HS-27A (cell line): Measurements from ENCODE around the gene FBXO28.
A peak's percentile ranks its signal among the peaks of the same experiment; 100 is the strongest.

ENCODE experiments used
- DNase-seq: peaks from one replicate; pipeline ENCODE4 v3.0.0-alpha.2; 2012; ENCODE audit warnings: low read depth, missing footprints

Gene FBXO28

GRCh38 chr1:224157316-224157715, 43.4 kb downstream of the FBXO28 start:
- no peak for DNase-seq

DNA sequence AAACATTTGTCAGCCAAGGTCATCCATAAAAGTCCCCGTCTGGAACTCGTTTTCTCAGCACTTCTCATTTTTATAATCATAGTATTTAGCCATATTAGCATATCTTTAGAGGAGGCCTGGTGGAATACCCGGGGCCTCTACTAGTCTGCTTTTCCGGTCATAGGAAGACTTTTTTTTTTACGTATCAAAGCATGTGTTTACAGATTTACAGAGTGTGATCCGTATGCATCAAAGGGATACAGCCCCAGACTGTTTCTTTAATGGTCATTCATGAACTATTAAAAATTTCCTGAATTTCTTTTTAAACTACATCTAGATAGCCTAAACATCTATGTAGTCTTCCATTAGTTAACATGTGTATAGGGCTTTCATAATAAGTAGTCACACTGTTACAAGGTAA, 45.6 kb downstream of the FBXO28 start:
- DNase-seq = no peak

- no peak for DNase-seq
These were observed 46.3 kb downstream of the FBXO28 start for GRCh38 chr1:224160171-224160682.

GRCh38 chr1:224162768-224163167, 48.9 kb downstream of the FBXO28 start:
- no peak for DNase-seq

DNA sequence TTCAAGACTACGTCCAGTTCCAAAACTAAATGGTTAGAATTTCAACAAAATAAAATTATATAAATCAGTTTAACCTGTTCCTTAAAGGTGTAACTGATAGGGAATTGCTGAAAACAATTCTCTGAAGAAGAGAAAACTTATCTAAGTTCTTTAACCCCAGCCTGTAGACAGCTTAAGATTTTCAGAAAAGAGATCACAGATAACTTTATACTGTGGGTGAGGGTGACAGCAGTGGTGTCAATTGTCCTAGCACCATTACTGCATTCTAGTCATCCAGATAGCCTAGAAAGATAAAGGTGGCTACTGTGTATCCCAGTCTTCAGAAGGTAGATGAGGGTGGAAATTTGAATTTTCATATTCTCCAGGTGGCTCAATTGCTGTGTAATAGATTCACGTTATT, 49.4 kb downstream of the FBXO28 start:
- no peak for DNase-seq

DNA sequence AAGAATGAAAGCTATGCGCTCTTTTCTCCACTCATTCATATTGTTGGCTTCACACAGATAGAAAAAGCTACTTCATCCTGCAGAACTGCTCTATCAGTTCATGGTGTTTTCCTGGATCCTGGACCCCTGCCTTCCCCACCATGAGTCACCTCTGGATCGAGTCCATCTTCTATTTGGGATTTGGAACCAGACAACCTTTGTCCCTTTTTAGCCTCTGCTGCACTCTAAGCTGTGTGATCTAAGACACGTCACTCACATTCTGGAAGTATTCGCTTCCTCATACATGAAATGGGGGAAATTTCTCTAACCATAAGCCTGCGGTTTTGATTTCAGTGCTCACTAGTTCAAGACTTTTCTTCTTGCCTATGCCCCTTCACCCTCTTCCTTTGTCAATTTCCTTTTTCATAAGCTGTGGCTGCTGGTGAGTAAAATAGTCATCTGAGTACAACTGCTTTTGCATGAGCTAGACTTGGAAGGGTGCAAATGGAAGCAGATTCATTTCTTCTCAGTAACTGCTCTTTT, 55.0 kb downstream of the FBXO28 start:
- DNase-seq = peak; percentile 29

DNA sequence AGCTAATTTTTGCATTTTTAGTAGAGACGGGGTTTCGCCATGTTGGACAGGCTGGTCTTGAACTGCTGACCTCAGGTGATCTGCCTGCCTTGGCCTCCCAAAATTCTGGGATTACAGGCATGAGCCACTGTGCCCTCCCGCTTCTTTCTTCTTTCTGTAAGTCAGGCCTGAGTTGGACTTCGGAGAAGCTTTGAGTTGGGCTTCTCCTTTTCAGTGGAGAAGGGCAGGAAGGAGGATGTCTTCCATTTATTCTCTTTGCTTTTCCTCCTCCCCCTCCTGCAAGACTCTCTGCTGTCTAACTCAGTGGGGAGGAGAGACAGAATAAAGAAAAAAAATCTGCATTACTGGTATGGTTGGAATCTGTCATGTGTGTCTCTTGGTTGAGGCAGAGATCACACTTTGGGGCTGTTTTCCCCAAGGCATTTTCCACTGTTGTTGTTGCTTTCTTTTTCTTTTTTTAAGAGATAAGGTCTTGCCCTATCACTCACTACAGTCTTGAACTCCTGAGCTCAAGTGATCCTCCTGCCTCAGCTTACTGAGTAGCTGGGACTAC, 55.9 kb downstream of the FBXO28 start:
- no peak for DNase-seq

- DNase-seq = no peak
These were observed 56.4 kb downstream of the FBXO28 start for GRCh38 chr1:224170343-224170742.

DNA sequence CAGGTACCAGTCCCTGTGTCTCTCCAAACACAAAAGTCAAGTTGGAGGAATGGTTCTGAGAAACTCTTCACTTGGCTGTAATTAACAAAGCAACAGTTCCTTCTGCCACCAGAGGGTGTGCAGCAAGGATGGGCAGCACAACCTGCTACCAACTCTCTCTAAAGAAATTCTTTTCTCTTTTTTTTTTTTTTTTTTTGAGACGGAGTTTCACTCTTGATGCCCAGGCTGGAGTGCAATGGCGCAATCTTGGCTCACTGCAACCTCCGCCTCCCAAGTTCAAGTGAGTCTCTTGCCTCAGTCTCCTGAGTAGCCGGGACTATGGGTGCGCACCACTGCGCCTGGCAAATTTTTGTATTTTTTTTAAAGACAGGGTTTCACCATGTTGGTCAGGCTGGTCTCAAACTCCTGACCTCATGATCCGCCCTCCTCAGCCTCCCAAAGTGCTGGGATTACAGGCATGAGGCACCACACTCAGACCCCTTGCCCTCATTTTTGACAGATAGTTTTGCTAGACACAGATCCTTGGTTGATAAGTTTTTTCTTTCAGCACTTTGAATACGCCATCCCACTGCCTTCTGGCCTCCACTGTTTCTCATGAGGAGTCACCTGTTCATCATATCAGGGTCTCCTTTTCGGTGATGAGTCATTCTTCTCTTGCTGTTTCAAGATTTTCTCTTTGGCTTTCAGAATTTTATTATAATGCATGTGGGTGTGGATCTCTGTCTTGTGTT, 57.0 kb downstream of the FBXO28 start:
- DNase-seq = no peak

GRCh38 chr1:224172229-224172628, 58.3 kb downstream of the FBXO28 start:
- no peak for DNase-seq

- DNase-seq = no peak
These were observed 59.6 kb downstream of the FBXO28 start for GRCh38 chr1:224173523-224173922.

DNA sequence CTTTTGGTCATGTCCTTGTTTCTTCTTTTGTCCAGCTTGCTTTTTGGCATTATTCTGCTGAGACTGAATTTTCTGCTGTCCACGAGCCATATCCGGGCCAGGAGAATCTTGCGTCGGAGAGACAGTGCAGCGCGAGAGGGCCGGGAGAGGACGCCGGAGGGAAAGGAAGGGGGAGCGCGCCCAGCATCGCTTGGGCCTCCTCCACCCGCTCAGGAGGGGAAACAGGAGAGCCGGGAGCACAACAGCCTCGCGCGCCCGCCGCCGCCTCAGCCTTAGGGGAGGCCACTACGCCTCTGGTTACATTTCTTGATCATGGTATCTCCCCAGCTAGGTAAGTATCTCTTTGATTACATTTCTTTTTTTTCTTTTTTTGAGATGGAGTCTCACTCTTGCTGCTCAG, 61.7 kb downstream of the FBXO28 start:
- no peak for DNase-seq

GRCh38 chr1:224177356-224177999, 63.6 kb downstream of the FBXO28 start:
- no peak for DNase-seq

GRCh38 chr1:224178894-224179293, 65.0 kb downstream of the FBXO28 start:
- DNase-seq = no peak

DNA sequence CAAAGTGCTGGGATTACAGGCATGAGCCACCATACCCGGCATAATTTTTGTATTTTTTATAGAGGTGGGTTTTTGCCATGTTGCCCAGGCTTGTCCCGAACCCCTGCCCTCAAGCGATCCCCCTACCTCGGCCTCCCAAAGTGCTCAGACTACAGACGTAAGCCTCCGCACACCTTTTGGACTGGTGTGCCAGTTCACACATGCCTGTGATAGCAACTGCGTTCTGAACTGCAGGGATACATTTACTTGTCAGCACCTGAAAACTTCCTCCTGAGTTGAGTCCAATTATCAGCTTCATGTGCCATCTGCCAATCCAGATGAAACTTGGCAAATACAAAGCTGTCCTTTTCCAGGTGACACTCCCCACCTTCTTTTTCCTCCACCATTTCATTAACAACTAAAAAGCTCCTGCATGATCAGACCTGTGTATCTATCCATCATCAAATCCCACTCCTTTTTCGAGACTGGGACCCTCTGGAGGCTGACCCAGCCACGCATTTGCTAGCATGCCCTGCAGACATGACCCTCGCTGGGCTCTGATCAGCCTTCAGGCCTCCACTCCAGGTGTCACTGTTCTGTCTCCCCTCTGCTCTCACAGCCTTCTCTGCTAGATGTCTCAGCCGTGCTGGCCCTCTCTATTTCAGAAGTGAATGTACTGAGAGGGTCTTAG, 67.0 kb downstream of the FBXO28 start:
- no peak for DNase-seq

DNA sequence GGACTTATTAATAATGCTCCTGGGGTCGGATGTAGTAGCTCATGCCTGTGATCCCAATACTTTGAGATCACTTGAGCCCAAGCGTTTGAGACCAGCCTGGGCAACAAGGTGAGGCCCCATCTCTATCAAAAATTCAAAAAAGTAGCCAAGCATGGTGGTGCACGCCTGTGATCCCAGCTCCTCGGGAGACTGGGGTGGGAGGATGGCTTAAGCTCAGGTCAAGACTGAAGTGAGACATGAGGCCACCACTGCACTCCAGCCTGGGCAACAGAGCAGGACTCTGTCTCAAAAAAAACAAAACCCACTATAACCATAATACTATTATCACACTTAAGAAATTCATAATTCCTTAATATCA, 67.5 kb downstream of the FBXO28 start:
- no peak for DNase-seq

DNA sequence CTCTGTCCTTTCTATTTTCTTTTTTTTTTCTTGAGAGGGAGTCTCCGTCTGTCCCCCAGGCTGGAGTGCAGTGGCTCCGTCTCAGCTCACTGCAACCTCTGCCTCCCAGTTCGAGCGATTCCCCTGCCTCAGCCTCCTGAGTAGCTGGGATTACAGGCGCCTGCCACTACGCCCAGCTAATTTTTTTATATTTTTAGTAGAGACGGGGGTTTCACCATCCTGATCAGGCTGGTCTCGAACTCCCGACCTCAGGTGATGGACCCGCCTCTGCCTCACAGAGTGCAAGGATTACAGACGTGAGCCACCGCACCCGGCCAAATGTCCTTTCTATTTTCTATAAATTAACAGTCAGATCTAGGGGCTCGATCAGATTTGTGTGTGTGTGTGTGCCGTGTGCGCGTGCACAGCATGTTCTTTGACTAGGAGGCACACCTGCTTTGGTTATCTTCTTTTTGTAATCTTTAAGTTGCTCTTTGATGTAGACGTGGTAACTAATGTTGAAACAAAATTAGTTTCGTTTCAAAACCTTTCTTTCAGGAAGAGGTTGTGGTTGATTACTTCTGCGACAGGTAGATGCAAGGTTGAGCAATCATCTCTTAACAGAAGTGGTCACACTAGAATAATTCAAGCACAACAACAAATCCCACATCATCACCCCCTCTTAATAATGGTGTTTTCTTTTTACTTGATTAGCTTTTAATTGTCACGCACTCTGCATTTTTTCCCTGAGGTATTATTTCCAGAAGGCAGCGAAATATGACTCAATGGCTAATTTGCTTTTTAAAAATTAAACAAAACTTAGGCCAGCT, 68.3 kb downstream of the FBXO28 start:
- no peak for DNase-seq

DNA sequence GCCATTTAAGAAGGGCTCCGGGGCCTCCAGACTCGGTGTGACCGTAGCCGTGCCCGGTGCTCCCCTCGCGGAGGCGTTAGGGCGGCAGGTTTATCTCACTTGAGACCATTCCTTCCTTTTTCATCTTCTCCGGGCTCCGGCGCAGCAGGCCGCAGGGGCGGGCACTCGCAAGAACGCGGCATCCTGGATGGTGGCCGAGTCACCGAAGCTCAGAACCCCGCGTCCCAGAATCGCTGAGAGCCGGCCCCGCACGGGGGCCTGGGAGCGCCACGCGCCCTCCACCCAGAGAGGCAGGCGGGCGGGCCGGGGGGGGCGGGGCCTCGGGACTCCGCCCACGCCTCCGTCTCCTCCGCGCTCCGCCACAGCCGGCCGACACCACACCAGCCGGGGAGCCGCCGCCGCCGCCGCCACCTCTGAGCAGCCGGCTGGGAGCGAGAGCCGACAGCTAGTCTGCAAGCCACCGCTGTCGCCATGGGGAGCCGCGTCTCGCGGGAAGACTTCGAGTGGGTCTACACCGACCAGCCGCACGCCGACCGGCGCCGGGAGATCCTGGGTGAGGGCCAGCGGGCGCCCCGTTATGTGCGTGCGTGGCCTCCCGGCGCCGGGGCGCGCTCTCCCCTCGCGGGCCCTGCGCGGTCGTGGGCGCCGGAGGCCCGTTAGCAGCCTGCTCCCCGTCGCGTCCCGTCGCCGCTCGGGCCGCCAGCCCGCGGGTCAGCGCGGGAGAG, 69.1 kb downstream of the FBXO28 start, which contains the start of gene DEGS1:
Gene DEGS1 (plus strand): TSS at position 375 of the 725 bp plus-strand sequence. CDS start 97 bp downstream, at position 472.
- DNase-seq = peak; percentile 35

GRCh38 chr1:224183591-224184312, 69.8 kb downstream of the FBXO28 start:
- peak; percentile 33 for DNase-seq

- no peak for DNase-seq
These were observed 71.3 kb downstream of the FBXO28 start for GRCh38 chr1:224185208-224185607.
